Stomach (tissue), 4 donors: ENCODE measurements around the gene LPAR1.

Experiments used
- CTCF ChIP-seq, 7 experiments: fragments of 450-650 bp in 4 of 7; fragments of 200-600 bp in 3 of 7; sonication (generic) in 3 of 7; IDR thresholded peaks; one replicate each; pipeline ENCODE4 v1.5.1; 2016 to 2019; ENCODE audit warnings: antibody characterized with exemption in 7 of 7, control low read depth in 2 of 7, mild to moderate bottlenecking in 1 of 7
- POLR2A ChIP-seq, 4 donors: fragments of 450-650 bp; IDR thresholded peaks; one replicate each; pipeline ENCODE4 v1.6.1; 2016; ENCODE audit warnings: antibody characterized with exemption in 4 of 4, control low read depth in 2 of 4, mild to moderate bottlenecking in 1 of 4, moderate library complexity in 1 of 4
- POLR2AphosphoS5 ChIP-seq, 3 donors: sonication (generic); formaldehyde crosslinking; IDR thresholded peaks; one replicate each; pipeline ENCODE4 v1.6.1; 2016; ENCODE audit warnings: antibody characterized with exemption in 3 of 3

GRCh38 chr9:111041902-111042301 is 3.6 kb upstream of the LPAR1 start:
- TF ChIP-seq CTCF (IDR thresholded peaks at IDR 0.05) (no peak), POLR2AphosphoS5 (IDR thresholded peaks at IDR 0.05) (no peak), POLR2A (IDR thresholded peaks at IDR 0.05) (no peak)
